K562 (cell line): Measurements from ENCODE around the gene NUB1. TPM values are rescaled to one million over a fixed set of nuclear protein-coding genes. Genes with fewer than 3 reads are reported as not detected.

Experiments used
- HBP1 ChIP-seq: fragments of 450-650 bp; formaldehyde crosslinking; IDR thresholded peaks from 2 replicates; pipeline ENCODE4 v1.4.0; 2022; ENCODE audit warnings: missing genetic modification characterization
- OTX1 ChIP-seq: fragments of 450-650 bp; formaldehyde crosslinking; IDR thresholded peaks from 2 replicates; pipeline ENCODE4 v1.4.0; 2022; ENCODE audit warnings: mild to moderate bottlenecking
- SNAPC5 ChIP-seq: fragments of 250-450 bp; sonication (Bioruptor Pico); IDR thresholded peaks from 2 replicates; pipeline ENCODE4 v1.8.0; 2021; ENCODE audit warnings: moderate library complexity, mild to moderate bottlenecking, inconsistent platforms
- THRB ChIP-seq: fragments of 450-650 bp; formaldehyde crosslinking; conservative IDR thresholded peaks from 2 replicates; pipeline ENCODE4 v1.4.0; 2022; ENCODE audit warnings: mild to moderate bottlenecking, missing genetic modification characterization
- ZBTB26 ChIP-seq: fragments of 450-650 bp; formaldehyde crosslinking; IDR thresholded peaks from 2 replicates; pipeline ENCODE4 v1.4.0; 2022; ENCODE audit warnings: missing genetic modification characterization
- ZBTB40 ChIP-seq, 2 experiments: fragments of 450-650 bp in 1 of 2; sonication (generic) in 1 of 2; formaldehyde crosslinking in 1 of 2; IDR thresholded peaks; 2 replicates each; pipeline versions ENCODE4 v1.7.1 to v1.9.0; 2016 to 2022; ENCODE audit warnings: inconsistent platforms in 1 of 2, mild to moderate bottlenecking in 1 of 2, missing genetic modification reagents in 1 of 2
- ZNF444 ChIP-seq: fragments of 250-450 bp; sonication (Bioruptor Pico); IDR thresholded peaks from 2 replicates; pipeline ENCODE4 v1.4.0; 2020; ENCODE audit warnings: mild to moderate bottlenecking, moderate library complexity
- polyA plus RNA-seq, 8 experiments: library from polyadenylated mRNA; depleted of rRNA in 4 of 8; stranded (reverse) in 5 of 8; unstranded in 3 of 8; fragments of >200 nt; fragmentation: Nextera tagmentation in 2 of 8; fragmentation: Illumina TruSeq in 1 of 8; extraction: Ambion mirVana in 2 of 8; extraction: Trizol in 1 of 8; gene quantifications; 2 replicates each; pipeline versions ENCODE4 v1.2.1 to v1.2.3, GENCODE V29; 2011 to 2014; ENCODE audit warnings: inconsistent platforms in 1 of 8, missing spikeins in 1 of 8
- total RNA-seq, 7 experiments: library from RNA; depleted of rRNA in 6 of 7; stranded (reverse); fragments of >200 nt in 6 of 7; fragmentation: Illumina TruSeq in 2 of 7; extraction: Trizol in 2 of 7; gene quantifications; 2 replicates each; pipeline versions ENCODE4 v1.2.1 to v1.2.3, GENCODE V29; 2011 to 2021; ENCODE audit warnings: low replicate concordance in 1 of 7

Gene NUB1
- total and polyA plus RNA-seq, 9 of the 15 experiments (the other 6 are each of a cell fraction or from before 2014, with no cell fraction given), result 43.2 to 159 (median 85.2) TPM

GRCh38 chr7:151312831-151313809 lies 28.5 kb upstream of the NUB1 start (continued):
- no peak for TF ChIP-seq ZBTB40 (IDR thresholded peaks at IDR 0.05)
- TF ChIP-seq ZBTB40 (CRISPR knock-in tag; IDR thresholded peaks at IDR 0.05), result 0 out of 2 replicates have a peak, but pooled peaks have one; percentile 24
- TF ChIP-seq ZNF444, result no peak
- peak; percentile 79; the same call in 1 of the 2 replicates for TF ChIP-seq THRB (CRISPR knock-in tag)
- no peak for TF ChIP-seq SNAPC5
- peak; percentile 14; the same call in 1 of the 2 replicates for TF ChIP-seq HBP1
- peak; percentile 92; the same call in 1 of the 2 replicates for TF ChIP-seq OTX1 (CRISPR knock-in tag)
- peak; percentile 79; the same call in 1 of the 2 replicates for TF ChIP-seq ZBTB26 (CRISPR knock-in tag)
